GM13977 (cell line): ENCODE measurements around the gene MYO9A.

Source experiments
- DNase-seq: peaks from one replicate; pipeline ENCODE4 v3.0.0; 2012; ENCODE audit warnings: low spot score
- in situ Hi-C: fragments of 300-500 bp; cut with MboI; formaldehyde crosslinking; loops from one replicate; pipeline ENCODE4 v1.12.0; 2022; ENCODE audit warnings: low sequenced_read_pairs, low pct_unique_long_range_greater_than_20kb, mixed read lengths, inconsistent platforms; ENCODE audit not compliant: unreplicated experiment
- TF ChIP-seq, protein P1 (sequence below): IDR thresholded peaks from 2 replicates; pipeline ENCODE4 v1.5.1; 2012; ENCODE audit warnings: mild to moderate bottlenecking, control low read depth; ENCODE audit not compliant: insufficient read depth; ENCODE audit errors: extremely low read depth, missing control alignments

Gene MYO9A

DNA sequence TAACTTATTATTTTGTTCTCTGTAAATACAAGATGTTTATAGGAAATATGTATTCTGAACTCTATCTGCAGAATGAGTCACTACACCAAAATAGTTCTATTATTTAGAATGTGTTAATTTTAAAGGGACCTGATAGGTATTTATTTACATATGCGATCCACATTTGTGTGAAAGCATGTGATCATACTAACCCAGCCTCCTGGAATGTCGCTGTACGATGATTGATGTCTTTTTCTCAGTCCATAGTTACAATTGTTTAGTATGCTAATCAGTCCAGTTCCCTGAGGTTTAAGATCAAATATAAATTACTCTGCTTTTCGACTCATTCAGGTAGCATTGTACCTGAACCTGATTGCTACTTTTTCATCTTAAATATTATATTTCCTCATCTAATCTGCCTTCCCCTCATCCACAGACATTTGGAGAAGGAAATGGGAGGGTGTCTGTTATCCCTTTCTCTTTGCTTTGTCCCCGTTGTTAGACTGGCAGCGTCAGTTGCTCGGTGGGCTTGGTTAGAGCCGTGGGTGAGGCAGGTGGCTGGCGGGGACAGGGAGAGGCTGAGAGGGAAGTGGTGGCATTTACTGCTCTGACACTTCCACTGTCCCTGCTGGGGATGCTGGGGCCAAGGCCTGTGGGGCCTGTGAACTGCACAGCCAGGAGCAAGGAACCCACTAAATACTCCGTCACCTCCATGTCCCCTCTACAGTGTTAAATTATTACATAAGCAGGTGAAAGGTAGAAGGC, 335.4 kb downstream of the MYO9A start:
- no peak for DNase-seq
- in situ Hi-C loops, result no loop called here
- TF ChIP-seq, protein P1, sequence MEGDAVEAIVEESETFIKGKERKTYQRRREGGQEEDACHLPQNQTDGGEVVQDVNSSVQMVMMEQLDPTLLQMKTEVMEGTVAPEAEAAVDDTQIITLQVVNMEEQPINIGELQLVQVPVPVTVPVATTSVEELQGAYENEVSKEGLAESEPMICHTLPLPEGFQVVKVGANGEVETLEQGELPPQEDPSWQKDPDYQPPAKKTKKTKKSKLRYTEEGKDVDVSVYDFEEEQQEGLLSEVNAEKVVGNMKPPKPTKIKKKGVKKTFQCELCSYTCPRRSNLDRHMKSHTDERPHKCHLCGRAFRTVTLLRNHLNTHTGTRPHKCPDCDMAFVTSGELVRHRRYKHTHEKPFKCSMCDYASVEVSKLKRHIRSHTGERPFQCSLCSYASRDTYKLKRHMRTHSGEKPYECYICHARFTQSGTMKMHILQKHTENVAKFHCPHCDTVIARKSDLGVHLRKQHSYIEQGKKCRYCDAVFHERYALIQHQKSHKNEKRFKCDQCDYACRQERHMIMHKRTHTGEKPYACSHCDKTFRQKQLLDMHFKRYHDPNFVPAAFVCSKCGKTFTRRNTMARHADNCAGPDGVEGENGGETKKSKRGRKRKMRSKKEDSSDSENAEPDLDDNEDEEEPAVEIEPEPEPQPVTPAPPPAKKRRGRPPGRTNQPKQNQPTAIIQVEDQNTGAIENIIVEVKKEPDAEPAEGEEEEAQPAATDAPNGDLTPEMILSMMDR, result no peak

GRCh38 chr15:71781965-71782265, 336.0 kb downstream of the MYO9A start:
- DNase-seq, result no peak
- TF ChIP-seq, protein P1, result no peak
- in situ Hi-C loops, result no loop called here

DNA sequence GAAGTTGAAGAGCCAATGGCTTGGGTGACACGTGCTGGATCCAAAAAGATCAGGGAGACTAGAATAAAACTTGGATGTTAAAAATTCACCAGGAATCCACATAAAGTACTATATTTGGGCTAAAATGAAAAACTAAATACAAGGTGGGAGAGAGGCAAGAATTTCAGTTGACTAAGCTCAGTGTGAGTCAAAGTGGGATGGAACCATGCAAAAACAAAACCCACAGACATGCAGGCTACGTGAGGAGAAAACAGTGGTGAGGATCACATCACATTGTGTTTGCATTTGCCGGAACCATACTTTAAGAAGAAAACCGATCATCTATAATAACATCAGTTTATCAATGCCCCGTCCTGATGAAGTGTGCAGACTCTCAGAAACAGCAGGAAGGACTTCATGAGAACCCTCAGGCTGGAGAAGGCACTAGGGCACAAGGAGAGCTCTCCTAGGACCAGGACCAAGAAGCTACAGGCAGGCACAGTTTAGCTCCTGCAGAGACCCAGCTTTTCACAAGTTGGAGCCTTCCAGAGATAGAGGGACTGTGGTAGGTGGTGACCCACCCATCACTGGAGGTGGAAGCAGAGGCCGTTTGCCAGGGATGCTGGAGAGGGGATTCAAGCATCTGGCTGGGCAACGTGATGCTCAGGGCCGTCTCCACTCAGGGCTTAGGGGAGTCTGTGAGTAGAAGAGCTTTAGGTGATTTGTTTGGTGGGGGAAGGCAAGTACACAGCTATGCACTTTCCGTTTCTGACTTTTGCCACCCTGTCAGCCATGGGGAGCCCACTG, 336.6 kb downstream of the MYO9A start:
- TF ChIP-seq, protein P1, result no peak
- in situ Hi-C loops, result no loop called here
- DNase-seq, result peak; percentile 68

- in situ Hi-C loops, result no loop called here
- DNase-seq, result peak; percentile 74
- TF ChIP-seq, protein P1, result peak; percentile 76
Measured at GRCh38 chr15:71780115-71780976, 337.6 kb downstream of the MYO9A start.

DNA sequence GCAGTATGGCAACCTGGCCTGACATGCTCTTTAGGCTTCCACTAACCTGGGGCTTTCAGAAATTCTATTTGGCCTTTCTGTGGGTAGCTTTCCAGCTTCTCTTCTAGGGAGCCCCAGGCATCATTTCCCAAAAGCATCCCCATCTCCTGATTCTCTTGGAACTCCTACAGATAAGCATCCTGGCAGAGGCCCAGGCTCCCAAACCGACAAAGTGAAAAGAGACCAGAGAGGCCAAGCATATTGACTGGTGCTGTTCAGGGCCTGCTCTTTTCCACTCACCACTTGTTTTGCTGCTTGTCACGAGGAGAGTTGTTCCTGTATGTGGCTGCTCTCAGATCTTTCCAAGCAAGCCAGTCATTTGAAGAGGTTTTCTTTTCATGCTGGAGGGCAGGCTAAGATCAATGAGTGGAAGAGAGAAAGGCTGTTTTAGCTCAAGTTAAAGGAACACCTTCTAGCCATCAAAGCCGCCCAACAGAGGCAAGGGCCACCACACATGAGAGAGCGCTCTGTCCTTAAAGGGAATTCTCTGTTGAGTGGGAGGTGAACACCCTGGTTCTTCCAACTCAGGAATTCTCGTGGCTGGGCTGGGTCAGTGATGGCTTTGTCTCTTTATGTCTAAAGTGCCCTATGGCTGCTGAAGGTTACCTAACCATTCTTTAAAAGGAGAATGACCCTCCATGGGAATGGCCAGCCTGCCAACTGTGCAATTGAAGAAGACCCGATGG, 338.7 kb downstream of the MYO9A start:
- DNase-seq, result no peak
- TF ChIP-seq, protein P1, result no peak
- in situ Hi-C loops, result no loop called here
